ENCODE measurements around the gene CSPG5. TPM values are rescaled to one million over a fixed set of nuclear protein-coding genes. Genes with fewer than 3 reads are reported as not detected.

Gene CSPG5
- polyA plus RNA-seq, 6 donors from 2014 or later, result 0.16 TPM; not detected in 5

GRCh38 chr3:47553407-47553806 is 25.3 kb downstream of the CSPG5 start:
- no peak overlapping the region for H3K4me3 Mint-ChIP-seq
- no peak overlapping the region for H3K27ac Mint-ChIP-seq
- no peaks in the 10 kb centered on the region for H3K36me3 Mint-ChIP-seq
- H3K27me3 Mint-ChIP-seq, result peaks cover 4 to 36% (median 25%) of the 10 kb centered on the region in 3 donors
- DNase-seq (no peak), ATAC-seq (ENCODE audit: low read depth in 2 of 2) (no peak)
- H3K4me1 Mint-ChIP-seq, result peaks cover 0 to 4% (median 2%) of the 10 kb centered on the region in 3 donors
- H3K9me3 Mint-ChIP-seq, result peaks cover 0 to 9% (median 0%) of the 10 kb centered on the region in 7 donors

GRCh38 chr3:47542471-47543173 is 36.0 kb downstream of the CSPG5 start:
- H3K27me3 Mint-ChIP-seq, result peaks cover 6 to 9% (median 9%) of the 10 kb centered on the region in 3 donors
- H3K9me3 Mint-ChIP-seq, result peaks cover 0 to 2% (median 0%) of the 10 kb centered on the region in 7 donors
- no peak overlapping the region for H3K27ac Mint-ChIP-seq
- no peak overlapping the region for H3K4me3 Mint-ChIP-seq
- no peaks in the 10 kb centered on the region for H3K4me1 Mint-ChIP-seq
- no peak for ATAC-seq (ENCODE audit: low read depth in 2 of 2)
- peaks cover 0 to 5% of the 10 kb centered on the region in 2 donors for H3K36me3 Mint-ChIP-seq
- no peak for DNase-seq

DNA sequence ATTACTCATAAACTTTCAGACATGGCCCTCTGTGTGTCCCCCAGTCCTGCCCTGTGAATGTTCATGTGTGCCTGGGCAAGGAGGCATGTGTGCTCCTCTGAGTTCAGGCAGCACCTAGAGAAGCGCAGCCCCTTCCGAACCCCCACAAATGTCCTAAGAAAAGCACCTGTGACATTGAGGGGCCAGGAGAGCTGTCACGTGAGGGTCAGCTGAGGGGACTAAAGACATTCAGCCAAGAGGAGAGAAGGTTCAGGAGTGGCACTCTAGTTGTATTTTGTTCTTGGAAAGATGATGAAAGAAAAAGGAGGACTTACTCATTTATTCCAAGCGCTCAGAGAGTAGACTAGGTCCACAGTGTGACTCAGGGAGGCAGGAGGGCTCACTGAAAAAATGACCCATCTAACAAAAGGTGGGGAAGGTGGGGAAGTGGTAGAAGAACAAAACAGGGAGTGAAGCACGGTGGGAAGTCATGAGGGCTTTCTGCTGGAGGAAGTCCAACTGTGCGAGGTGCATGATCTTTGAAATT is 37.0 kb downstream of the CSPG5 start:
- H3K27ac Mint-ChIP-seq, result peak overlapping the region in 1 of 6 donors; percentile 30
- ATAC-seq (ENCODE audit: low read depth in 2 of 2), result no peak
- DNase-seq, result no peak
- peaks cover 0 to 2% (median 0%) of the 10 kb centered on the region in 7 donors for H3K9me3 Mint-ChIP-seq
- peaks cover 0 to 5% of the 10 kb centered on the region in 2 donors for H3K36me3 Mint-ChIP-seq
- H3K4me3 Mint-ChIP-seq, result no peak overlapping the region
- no peaks in the 10 kb centered on the region for H3K4me1 Mint-ChIP-seq
- peaks cover 6 to 9% (median 7%) of the 10 kb centered on the region in 3 donors for H3K27me3 Mint-ChIP-seq

DNA sequence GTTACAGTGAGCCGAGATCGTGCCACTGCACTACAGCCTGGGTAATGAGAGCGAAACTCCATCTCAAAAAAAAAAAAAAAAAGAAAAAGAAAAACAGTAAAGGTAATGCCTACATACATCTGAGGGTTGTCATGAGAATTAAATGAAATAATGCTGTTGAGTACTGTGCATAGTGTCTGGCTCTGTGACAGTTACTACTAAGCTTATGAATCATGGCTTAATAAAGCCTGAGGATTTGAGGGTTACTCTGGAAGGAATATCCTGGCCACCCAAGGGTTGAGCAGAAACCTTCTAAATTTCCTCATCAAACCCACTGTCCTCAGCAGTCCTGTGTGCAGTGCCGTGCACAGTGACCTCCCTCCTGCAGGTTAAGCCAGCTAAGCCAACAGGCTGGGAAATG is 38.4 kb downstream of the CSPG5 start:
- DNase-seq, result no peak
- Mint-ChIP-seq H3K27ac (no peak overlapping the region), H3K9me3 (peaks cover 0 to 2% (median 0%) of the 10 kb centered on the region in 7 donors), H3K36me3 (peaks cover 0 to 5% of the 10 kb centered on the region in 2 donors), H3K4me3 (no peak overlapping the region), H3K4me1 (peaks cover 3 to 4% (median 4%) of the 10 kb centered on the region in 3 donors), H3K27me3 (peaks cover 6 to 15% (median 13%) of the 10 kb centered on the region in 3 donors)
- no peak for ATAC-seq (ENCODE audit: low read depth in 2 of 2)

GRCh38 chr3:47536967-47537366 is 41.7 kb downstream of the CSPG5 start:
- Mint-ChIP-seq H3K36me3 (peaks cover 0 to 5% of the 10 kb centered on the region in 2 donors), H3K9me3 (peaks cover 0 to 2% (median 0%) of the 10 kb centered on the region in 7 donors), H3K27ac (no peak overlapping the region)

DNA sequence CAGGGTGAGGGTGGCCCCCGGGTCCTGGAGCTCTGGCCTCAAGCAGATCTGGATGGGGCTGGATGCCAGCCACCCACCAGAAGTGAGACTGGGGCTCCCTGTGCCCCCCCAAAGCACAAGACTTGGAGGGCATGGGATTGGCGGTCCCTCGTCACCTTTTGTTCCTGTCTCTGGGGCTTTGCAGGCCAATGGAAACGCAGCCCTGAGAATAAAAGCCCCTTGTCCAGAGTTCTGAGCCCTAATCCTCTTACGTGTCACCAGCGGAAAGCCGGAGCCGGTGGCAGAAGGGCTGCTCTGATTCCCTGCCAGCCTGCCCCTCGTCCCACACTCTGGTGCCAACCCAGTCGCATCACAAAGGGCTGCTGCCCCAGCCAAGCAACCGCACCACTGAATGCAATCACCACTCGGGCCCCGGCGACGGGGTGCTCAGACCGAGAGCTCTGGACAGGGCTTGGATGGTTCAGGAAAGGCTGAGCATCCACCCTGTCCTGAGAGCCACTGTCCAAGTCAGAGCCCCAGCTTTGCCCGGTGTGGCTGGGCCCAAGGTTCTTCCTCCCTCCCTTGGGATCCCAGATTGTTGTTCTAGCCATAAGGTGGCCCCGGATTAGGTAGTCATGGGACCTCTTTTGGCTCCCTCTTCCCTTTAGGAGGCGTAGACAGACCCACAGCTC is 42.3 kb downstream of the CSPG5 start:
- no peak overlapping the region for H3K4me3 Mint-ChIP-seq
- DNase-seq, result no peak
- H3K27ac Mint-ChIP-seq, result no peak overlapping the region
- H3K9me3 Mint-ChIP-seq, result peaks cover 0 to 2% (median 0%) of the 10 kb centered on the region in 7 donors
- H3K27me3 Mint-ChIP-seq, result peaks cover 15 to 29% (median 27%) of the 10 kb centered on the region in 3 donors
- peaks cover 3 to 4% (median 4%) of the 10 kb centered on the region in 3 donors for H3K4me1 Mint-ChIP-seq
- ATAC-seq (ENCODE audit: low read depth in 2 of 2), result no peak
- H3K36me3 Mint-ChIP-seq, result peaks cover 0 to 5% of the 10 kb centered on the region in 2 donors

More at GRCh38 chr3:47536967-47537366, 41.7 kb downstream of the CSPG5 start:
- Mint-ChIP-seq H3K4me3 (no peak overlapping the region), H3K27me3 (peaks cover 15 to 34% (median 27%) of the 10 kb centered on the region in 3 donors), H3K4me1 (peaks cover 3 to 4% (median 4%) of the 10 kb centered on the region in 3 donors)
- DNase-seq (no peak), ATAC-seq (ENCODE audit: low read depth in 2 of 2) (no peak)

DNA sequence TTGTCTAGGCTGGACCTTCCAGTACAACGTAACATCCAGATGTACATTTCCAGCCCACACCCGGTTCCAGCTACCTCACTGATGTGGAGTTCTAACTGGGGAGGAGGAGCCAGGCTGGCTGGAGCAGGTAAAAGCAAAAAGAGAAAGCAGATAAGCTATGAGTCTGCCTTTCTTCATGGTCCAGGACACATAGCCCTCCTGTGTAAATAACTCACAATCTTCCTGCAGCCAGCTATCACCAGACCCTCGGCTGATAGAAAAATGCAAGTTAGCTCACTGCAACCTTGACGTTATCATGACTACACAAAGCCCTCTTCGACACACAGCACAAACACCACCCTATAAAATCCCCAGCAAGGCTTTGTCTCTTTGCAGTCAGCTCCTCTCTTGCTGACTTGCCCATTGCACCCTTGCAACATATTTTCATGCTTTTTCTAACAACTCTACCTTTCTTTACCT is 44.6 kb downstream of the CSPG5 start:
- no peak for ATAC-seq (ENCODE audit: low read depth in 2 of 2)
- no peak for DNase-seq
- Mint-ChIP-seq H3K27me3 (peaks cover 15 to 27% (median 26%) of the 10 kb centered on the region in 3 donors), H3K27ac (no peak overlapping the region), H3K4me3 (no peak overlapping the region), H3K9me3 (peaks cover 0 to 4% (median 0%) of the 10 kb centered on the region in 7 donors), H3K4me1 (peaks cover 3 to 4% (median 4%) of the 10 kb centered on the region in 3 donors), H3K36me3 (peaks cover 0 to 5% of the 10 kb centered on the region in 2 donors)

DNA sequence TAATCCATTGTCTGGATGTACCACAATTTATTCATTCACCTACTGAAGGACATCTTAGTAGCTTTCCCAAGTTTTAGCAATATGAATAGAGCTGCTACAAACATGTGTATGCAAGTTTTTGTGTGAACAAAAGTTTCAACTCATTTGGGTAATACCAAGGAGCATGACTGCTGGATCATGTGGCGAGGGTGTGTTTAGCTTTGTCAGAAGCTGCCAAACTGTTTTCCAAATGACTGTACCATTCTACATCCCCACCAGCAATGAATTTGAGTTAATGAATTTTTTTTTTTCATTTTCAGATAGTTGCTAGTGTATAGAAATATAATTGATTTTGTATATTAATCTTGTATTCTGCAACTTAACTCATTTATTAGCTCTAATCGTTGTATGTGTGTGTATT is 45.2 kb downstream of the CSPG5 start:
- H3K4me3 Mint-ChIP-seq, result no peak overlapping the region
- no peak overlapping the region for H3K27ac Mint-ChIP-seq
- peaks cover 0 to 5% (median 0%) of the 10 kb centered on the region in 7 donors for H3K9me3 Mint-ChIP-seq
- ATAC-seq (ENCODE audit: low read depth in 2 of 2) (no peak), DNase-seq (no peak)
- peaks cover 10 to 26% (median 22%) of the 10 kb centered on the region in 3 donors for H3K27me3 Mint-ChIP-seq
- H3K36me3 Mint-ChIP-seq, result peaks cover 0 to under 1% of the 10 kb centered on the region in 2 donors
- H3K4me1 Mint-ChIP-seq, result peaks cover 3 to 4% (median 4%) of the 10 kb centered on the region in 3 donors

DNA sequence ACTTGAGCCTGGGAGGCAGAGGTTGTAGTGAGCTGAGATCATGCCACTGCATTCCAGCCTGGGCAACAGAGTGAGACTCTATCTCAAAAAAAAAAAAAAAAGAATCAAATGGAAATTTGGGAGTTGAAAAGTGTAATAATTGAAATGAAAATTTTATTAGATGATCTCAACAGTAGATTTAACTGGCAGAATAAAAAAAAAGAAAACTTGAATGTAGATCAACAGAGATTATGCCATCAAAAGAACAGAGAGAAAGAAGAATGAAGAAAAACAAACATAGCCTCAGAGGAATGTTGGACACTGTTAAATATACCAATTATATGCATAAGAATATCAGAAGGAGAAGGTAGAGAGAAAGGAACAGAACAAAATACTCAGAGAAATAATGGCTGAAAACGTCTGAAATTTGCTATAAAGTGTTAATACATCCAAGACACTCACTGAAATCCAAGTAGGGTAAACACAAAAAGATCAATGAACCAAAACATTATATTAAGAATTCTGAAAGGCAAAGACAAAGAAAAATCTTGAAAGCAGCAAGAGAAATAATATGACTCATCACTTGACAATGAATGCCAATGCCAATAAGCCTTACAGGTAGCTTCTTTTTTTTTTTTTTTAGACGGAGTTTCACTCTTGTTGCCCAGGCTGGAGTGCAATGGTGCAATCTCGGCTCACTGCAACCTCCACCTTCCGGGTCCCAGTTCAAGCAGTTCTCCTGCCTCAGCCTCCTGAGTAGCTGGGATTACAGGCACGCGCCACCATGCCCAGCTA is 50.5 kb downstream of the CSPG5 start:
- DNase-seq (no peak), ATAC-seq (ENCODE audit: low read depth in 2 of 2) (no peak)
- peaks cover 0 to 8% of the 10 kb centered on the region in 2 donors for H3K36me3 Mint-ChIP-seq
- H3K27me3 Mint-ChIP-seq, result peaks cover 0 to 10% (median 6%) of the 10 kb centered on the region in 3 donors
- H3K4me1 Mint-ChIP-seq, result peaks cover 0 to 2% (median 0%) of the 10 kb centered on the region in 3 donors
- H3K9me3 Mint-ChIP-seq, result peaks cover 4 to 10% (median 6%) of the 10 kb centered on the region in 7 donors
- no peak overlapping the region for H3K27ac Mint-ChIP-seq
- no peak overlapping the region for H3K4me3 Mint-ChIP-seq

GRCh38 chr3:47525617-47526016 is 53.0 kb downstream of the CSPG5 start:
- H3K4me1 Mint-ChIP-seq, result peaks cover 5 to 8% (median 6%) of the 10 kb centered on the region in 3 donors
- peaks cover 0 to 9% (median 0%) of the 10 kb centered on the region in 3 donors for H3K27me3 Mint-ChIP-seq
- H3K36me3 Mint-ChIP-seq, result peaks cover 0 to 8% of the 10 kb centered on the region in 2 donors
- H3K9me3 Mint-ChIP-seq, result peaks cover 4 to 10% (median 6%) of the 10 kb centered on the region in 7 donors
- no peak for ATAC-seq (ENCODE audit: low read depth in 2 of 2)
- no peak for DNase-seq
- no peak overlapping the region for H3K4me3 Mint-ChIP-seq
- no peak overlapping the region for H3K27ac Mint-ChIP-seq

DNA sequence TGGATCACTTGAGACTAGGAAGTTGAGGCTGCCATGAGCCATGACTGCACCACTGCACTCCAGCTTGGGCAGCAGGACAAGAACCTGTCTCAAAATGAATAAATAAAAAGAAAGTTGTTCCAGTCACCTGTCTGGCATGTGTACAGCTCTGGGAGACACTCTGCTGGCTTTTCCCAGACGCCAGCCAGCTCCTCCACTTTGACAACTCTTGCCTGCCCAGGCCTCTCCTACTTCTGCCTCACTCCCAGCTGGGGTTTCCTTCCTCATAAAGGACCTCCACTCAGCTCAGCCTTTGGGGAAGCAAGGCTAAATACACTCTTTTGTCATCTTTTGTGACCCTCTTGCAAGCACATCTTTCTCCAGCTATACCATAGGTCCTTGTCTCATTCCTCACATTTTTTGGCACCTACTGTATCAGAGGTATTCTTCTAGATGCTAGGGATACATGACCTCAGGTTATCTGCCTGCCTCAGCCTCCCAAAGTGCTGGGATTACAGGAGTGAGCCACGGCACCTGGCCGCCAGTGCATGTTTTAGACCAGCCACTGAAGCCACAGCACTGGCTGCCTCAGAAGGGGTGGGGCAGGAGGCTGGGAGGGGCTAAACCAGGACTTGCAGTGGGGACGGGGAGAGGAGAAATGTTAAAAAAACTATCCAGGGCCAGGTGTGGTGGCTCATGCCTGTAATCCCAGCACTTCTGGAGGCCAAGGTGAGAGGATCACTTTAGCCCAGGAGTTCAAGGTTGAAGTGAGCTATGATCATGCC is 55.2 kb downstream of the CSPG5 start:
- H3K27me3 Mint-ChIP-seq, result peaks cover 0 to 9% (median 0%) of the 10 kb centered on the region in 3 donors
- H3K9me3 Mint-ChIP-seq, result peaks cover 4 to 8% (median 6%) of the 10 kb centered on the region in 7 donors
- H3K4me1 Mint-ChIP-seq, result peaks cover 5 to 8% (median 6%) of the 10 kb centered on the region in 3 donors
- H3K36me3 Mint-ChIP-seq, result peaks cover 0 to 8% of the 10 kb centered on the region in 2 donors
- ATAC-seq (ENCODE audit: low read depth in 2 of 2), result no peak
- no peak overlapping the region for H3K27ac Mint-ChIP-seq
- no peak for DNase-seq
- H3K4me3 Mint-ChIP-seq, result no peak overlapping the region

Measured in naive B cell (primary cell).